ENCODE results near the gene SECISBP2L. TPM values are rescaled to one million over a fixed set of nuclear protein-coding genes. Genes with fewer than 3 reads are reported as not detected.
A peak's percentile ranks its signal among the peaks of the same experiment; 100 is the strongest.

The SECISBP2L gene
- polyA plus RNA-seq, 1 donor from 2014 or later, result 31.5 TPM

GRCh38 chr15:48993380-48993779 is 52.9 kb downstream of the SECISBP2L start:
- Mint-ChIP-seq H3K27me3 (no peaks in the 10 kb centered on the region), H3K27ac (peak overlapping the region in 1 of 3 donors; percentile 31), H3K36me3 (peaks cover 15% of the 10 kb centered on the region), H3K9me3 (no peaks in the 10 kb centered on the region), H3K4me1 (peaks cover 0 to 6% (median 4%) of the 10 kb centered on the region in 3 donors), H3K4me3 (no peak overlapping the region)

- H3K27ac Mint-ChIP-seq, result peak overlapping the region in 2 of 3 donors; percentile 1 to 31
- no peak overlapping the region for H3K4me3 Mint-ChIP-seq
- H3K27me3 Mint-ChIP-seq, result no peaks in the 10 kb centered on the region
- H3K36me3 Mint-ChIP-seq, result peaks cover 15% of the 10 kb centered on the region
- no peaks in the 10 kb centered on the region for H3K9me3 Mint-ChIP-seq
- H3K4me1 Mint-ChIP-seq, result peaks cover 0 to 6% (median 4%) of the 10 kb centered on the region in 3 donors
Measured at GRCh38 chr15:48992545-48992944, 53.7 kb downstream of the SECISBP2L start.

GRCh38 chr15:48992096-48992495 is 54.1 kb downstream of the SECISBP2L start:
- Mint-ChIP-seq H3K9me3 (no peaks in the 10 kb centered on the region), H3K4me1 (peaks cover 0 to 6% (median 4%) of the 10 kb centered on the region in 3 donors), H3K27ac (no peak overlapping the region), H3K36me3 (peaks cover 15% of the 10 kb centered on the region), H3K27me3 (no peaks in the 10 kb centered on the region), H3K4me3 (no peak overlapping the region)

GRCh38 chr15:48989170-48989569 is 57.1 kb downstream of the SECISBP2L start:
- H3K27ac Mint-ChIP-seq, result no peak overlapping the region
- peaks cover 0 to 6% (median 4%) of the 10 kb centered on the region in 3 donors for H3K4me1 Mint-ChIP-seq
- H3K27me3 Mint-ChIP-seq, result no peaks in the 10 kb centered on the region
- H3K9me3 Mint-ChIP-seq, result no peaks in the 10 kb centered on the region
- no peak overlapping the region for H3K4me3 Mint-ChIP-seq
- H3K36me3 Mint-ChIP-seq, result peaks cover 15% of the 10 kb centered on the region

- H3K27me3 Mint-ChIP-seq, result peaks cover 2% of the 10 kb centered on the region
- H3K4me1 Mint-ChIP-seq, result peaks cover 0 to 2% (median 0%) of the 10 kb centered on the region in 3 donors
- H3K4me3 Mint-ChIP-seq, result no peak overlapping the region
- peaks cover 6% of the 10 kb centered on the region for H3K36me3 Mint-ChIP-seq
- H3K27ac Mint-ChIP-seq, result no peak overlapping the region
- no peaks in the 10 kb centered on the region for H3K9me3 Mint-ChIP-seq
Measured at GRCh38 chr15:48987142-48987541, 59.1 kb downstream of the SECISBP2L start.

- H3K27ac Mint-ChIP-seq, result no peak overlapping the region
- H3K36me3 Mint-ChIP-seq, result peaks cover 5% of the 10 kb centered on the region
- H3K27me3 Mint-ChIP-seq, result peaks cover 5% of the 10 kb centered on the region
- peaks cover 0 to 2% (median 0%) of the 10 kb centered on the region in 3 donors for H3K4me1 Mint-ChIP-seq
- no peaks in the 10 kb centered on the region for H3K9me3 Mint-ChIP-seq
- H3K4me3 Mint-ChIP-seq, result no peak overlapping the region
Measured at GRCh38 chr15:48986240-48986639, 60.0 kb downstream of the SECISBP2L start.

GRCh38 chr15:48985516-48985915 is 60.7 kb downstream of the SECISBP2L start:
- peaks cover 5% of the 10 kb centered on the region for H3K36me3 Mint-ChIP-seq
- H3K27me3 Mint-ChIP-seq, result peaks cover 5% of the 10 kb centered on the region
- peaks cover 0 to 2% (median 0%) of the 10 kb centered on the region in 3 donors for H3K4me1 Mint-ChIP-seq
- no peak overlapping the region for H3K4me3 Mint-ChIP-seq
- H3K27ac Mint-ChIP-seq, result no peak overlapping the region
- H3K9me3 Mint-ChIP-seq, result no peaks in the 10 kb centered on the region

- no peaks in the 10 kb centered on the region for H3K4me1 Mint-ChIP-seq
- no peaks in the 10 kb centered on the region for H3K9me3 Mint-ChIP-seq
- no peak overlapping the region for H3K27ac Mint-ChIP-seq
- H3K27me3 Mint-ChIP-seq, result peaks cover 5% of the 10 kb centered on the region
- H3K36me3 Mint-ChIP-seq, result peaks cover 3% of the 10 kb centered on the region
- no peak overlapping the region for H3K4me3 Mint-ChIP-seq
Measured at GRCh38 chr15:48984811-48985352, 61.4 kb downstream of the SECISBP2L start.

- no peaks in the 10 kb centered on the region for H3K9me3 Mint-ChIP-seq
- peaks cover 5% of the 10 kb centered on the region for H3K27me3 Mint-ChIP-seq
- H3K27ac Mint-ChIP-seq, result no peak overlapping the region
- H3K36me3 Mint-ChIP-seq, result peaks cover under 1% of the 10 kb centered on the region
- H3K4me3 Mint-ChIP-seq, result no peak overlapping the region
- H3K4me1 Mint-ChIP-seq, result no peaks in the 10 kb centered on the region
Measured at GRCh38 chr15:48984021-48984710, 62.1 kb downstream of the SECISBP2L start.

- Mint-ChIP-seq H3K27me3 (peaks cover 5% of the 10 kb centered on the region), H3K27ac (no peak overlapping the region), H3K4me1 (no peaks in the 10 kb centered on the region), H3K4me3 (no peak overlapping the region), H3K36me3 (no peaks in the 10 kb centered on the region), H3K9me3 (no peaks in the 10 kb centered on the region)
Measured at GRCh38 chr15:48983300-48983699, 62.9 kb downstream of the SECISBP2L start.

- no peaks in the 10 kb centered on the region for H3K36me3 Mint-ChIP-seq
- peaks cover 5% of the 10 kb centered on the region for H3K27me3 Mint-ChIP-seq
- no peak overlapping the region for H3K27ac Mint-ChIP-seq
- H3K9me3 Mint-ChIP-seq, result peaks cover 0 to 3% (median 0%) of the 10 kb centered on the region in 3 donors
- H3K4me3 Mint-ChIP-seq, result no peak overlapping the region
- H3K4me1 Mint-ChIP-seq, result no peaks in the 10 kb centered on the region
Measured at GRCh38 chr15:48981941-48982340, 64.3 kb downstream of the SECISBP2L start.

GRCh38 chr15:48978638-48979037 is 67.6 kb downstream of the SECISBP2L start:
- Mint-ChIP-seq H3K4me1 (peaks cover 0 to 1% (median 1%) of the 10 kb centered on the region in 3 donors), H3K27ac (peak overlapping the region in 1 of 3 donors; percentile 17), H3K4me3 (no peak overlapping the region), H3K9me3 (peaks cover 0 to 3% (median 0%) of the 10 kb centered on the region in 3 donors), H3K27me3 (peaks cover 16% of the 10 kb centered on the region), H3K36me3 (no peaks in the 10 kb centered on the region)

- Mint-ChIP-seq H3K36me3 (no peaks in the 10 kb centered on the region), H3K4me3 (no peak overlapping the region), H3K27me3 (peaks cover 15% of the 10 kb centered on the region), H3K27ac (peak overlapping the region in 1 of 3 donors; percentile 10), H3K4me1 (peaks cover 0 to 1% (median 1%) of the 10 kb centered on the region in 3 donors), H3K9me3 (peaks cover 0 to 3% (median 0%) of the 10 kb centered on the region in 3 donors)
Measured at GRCh38 chr15:48976444-48977088, 69.7 kb downstream of the SECISBP2L start.

- peak overlapping the region; percentile 34 to 80 (median 54) for H3K4me3 Mint-ChIP-seq
- peak overlapping the region in 1 of 3 donors; percentile 10 for H3K27ac Mint-ChIP-seq
- no peaks in the 10 kb centered on the region for H3K36me3 Mint-ChIP-seq
- H3K4me1 Mint-ChIP-seq, result peaks cover 0 to 1% (median 1%) of the 10 kb centered on the region in 3 donors
- H3K9me3 Mint-ChIP-seq, result peaks cover 0 to 3% (median 0%) of the 10 kb centered on the region in 3 donors
- H3K27me3 Mint-ChIP-seq, result peaks cover 14% of the 10 kb centered on the region
Measured at GRCh38 chr15:48975472-48976419, 70.5 kb downstream of the SECISBP2L start.
